Astrocyte (in vitro differentiated cells and primary cell): ENCODE measurements around the gene NHLRC4. TPM values are rescaled to one million over a fixed set of nuclear protein-coding genes. Genes with fewer than 3 reads are reported as not detected.

Experiments
- DNase-seq: peaks from one replicate; pipeline ENCODE4 v3.0.0-alpha.2; 2010; ENCODE audit warnings: low read depth
- FAIRE-seq: peaks from 2 replicates; lab custom pipeline; 2011; peaks lifted over from hg19 to GRCh38; lab: Jason Lieb, UNC
- H2AFZ ChIP-seq: 2 replicates; pipeline ENCODE4 v1.6.0; 2012; ENCODE audit warnings: low read depth, low read length, inconsistent platforms
- H3K27ac ChIP-seq: 2 replicates; pipeline ENCODE4 v1.5.1; 2011; ENCODE audit warnings: low read depth, low read length, inconsistent platforms
- H3K27me3 ChIP-seq: 2 replicates; pipeline ENCODE4 v1.6.0; 2011; ENCODE audit warnings: low read length, inconsistent platforms; ENCODE audit not compliant: insufficient read depth
- H3K36me3 ChIP-seq: 2 replicates; pipeline ENCODE4 v1.5.1; 2011; ENCODE audit warnings: low read length, inconsistent platforms; ENCODE audit not compliant: insufficient read depth
- H3K4me1 ChIP-seq: 2 replicates; pipeline ENCODE4 v1.5.1; 2011; ENCODE audit warnings: low read length, inconsistent platforms; ENCODE audit not compliant: insufficient read depth
- H3K4me2 ChIP-seq: 2 replicates; pipeline ENCODE4 v1.6.0; 2012; ENCODE audit warnings: low read length, inconsistent platforms
- H3K4me3 ChIP-seq: 2 replicates; pipeline ENCODE4 v1.5.1; 2011; ENCODE audit warnings: low read depth, mild to moderate bottlenecking, low read length, inconsistent platforms; ENCODE audit not compliant: insufficient read depth
- H3K79me2 ChIP-seq: 2 replicates; pipeline ENCODE4 v1.6.0; 2012; ENCODE audit warnings: mild to moderate bottlenecking, low read length, inconsistent platforms; ENCODE audit not compliant: insufficient read depth
- H3K9ac ChIP-seq: 2 replicates; pipeline ENCODE4 v1.6.0; 2012; ENCODE audit warnings: mild to moderate bottlenecking, low read length, inconsistent platforms
- H3K9me3 ChIP-seq: 2 replicates; pipeline ENCODE4 v1.5.1; 2012; ENCODE audit warnings: low read depth, mild to moderate bottlenecking, low read length, inconsistent platforms; ENCODE audit not compliant: insufficient read depth
- H4K20me1 ChIP-seq: 2 replicates; pipeline ENCODE4 v1.6.0; 2012; ENCODE audit warnings: low read length, inconsistent platforms; ENCODE audit not compliant: insufficient read depth
- H3K27ac Mint-ChIP-seq: one replicate; pipeline ENCODE4 v1.8.0; 2021; ENCODE audit warnings: mild to moderate bottlenecking, mixed read lengths; ENCODE audit not compliant: unreplicated experiment
- H3K27me3 Mint-ChIP-seq: one replicate; pipeline ENCODE4 v1.8.0; 2021; ENCODE audit warnings: low read depth, mixed read lengths; ENCODE audit not compliant: unreplicated experiment
- H3K36me3 Mint-ChIP-seq: one replicate; pipeline ENCODE4 v1.8.0; 2021; ENCODE audit warnings: low read depth, mixed read lengths; ENCODE audit not compliant: unreplicated experiment
- H3K4me1 Mint-ChIP-seq: one replicate; pipeline ENCODE4 v1.8.0; 2021; ENCODE audit warnings: low read depth, mixed read lengths; ENCODE audit not compliant: unreplicated experiment
- H3K4me3 Mint-ChIP-seq: one replicate; pipeline ENCODE4 v1.8.0; 2021; ENCODE audit warnings: mild to moderate bottlenecking, moderate library complexity, mixed read lengths; ENCODE audit not compliant: unreplicated experiment
- H3K9me3 Mint-ChIP-seq: one replicate; pipeline ENCODE4 v1.8.0; 2021; ENCODE audit warnings: mild to moderate bottlenecking, mixed read lengths; ENCODE audit not compliant: unreplicated experiment
- CTCF ChIP-seq: IDR thresholded peaks from 2 replicates; pipeline ENCODE4 v1.5.1; 2011; ENCODE audit warnings: low read depth, mild to moderate bottlenecking, inconsistent platforms, low read length, moderate library complexity; ENCODE audit not compliant: insufficient read depth
- EZH2 ChIP-seq: IDR thresholded peaks from 2 replicates; pipeline ENCODE4 v1.6.1; 2012; ENCODE audit warnings: mild to moderate bottlenecking, low read length, inconsistent platforms; ENCODE audit not compliant: insufficient read depth
- microRNA-seq: library from miRNA; unstranded; fragments of <30 nt; microRNA quantifications from one replicate; pipeline ENCODE4 v1.2.0, GENCODE V29; 2020
- total RNA-seq: library from RNA; stranded (reverse); gene quantifications from 2 replicates; pipeline ENCODE4 v1.2.1, GENCODE V29; 2021

NHLRC4 gene
- total RNA-seq, 1 donor from 2014 or later = 0.73 TPM

GRCh38 chr16:616733-617586 lies 50.2 kb downstream of the NHLRC4 start:
- Histone ChIP-seq H2AFZ (no peak overlapping the region), H3K9ac (no peak overlapping the region), H3K4me2 (no peak overlapping the region), H3K79me2 (no peaks in the 10 kb centered on the region), H3K36me3 (no peaks in the 10 kb centered on the region), H3K4me1 (peaks cover 7% of the 10 kb centered on the region), H3K9me3 (no peaks in the 10 kb centered on the region), H4K20me1 (peaks cover 38% of the 10 kb centered on the region), H3K27ac (no peak overlapping the region), H3K27me3 (no peaks in the 10 kb centered on the region), H3K4me3 (no peak overlapping the region)
- Mint-ChIP-seq H3K27me3 (no peaks in the 10 kb centered on the region), H3K27ac (no peak overlapping the region), H3K4me3 (no peak overlapping the region), H3K36me3 (peaks cover 15% of the 10 kb centered on the region), H3K4me1 (no peaks in the 10 kb centered on the region), H3K9me3 (no peaks in the 10 kb centered on the region)
- no peak for FAIRE-seq
- DNase-seq = no peak
- TF ChIP-seq CTCF (no peak), EZH2 (no peak)

- H3K27me3 ChIP-seq = no peaks in the 10 kb centered on the region
- no peak overlapping the region for H3K9ac ChIP-seq
- Mint-ChIP-seq H3K4me1 (no peaks in the 10 kb centered on the region), H3K27me3 (no peaks in the 10 kb centered on the region), H3K36me3 (peaks cover 15% of the 10 kb centered on the region), H3K9me3 (no peaks in the 10 kb centered on the region), H3K4me3 (no peak overlapping the region), H3K27ac (no peak overlapping the region)
- no peak overlapping the region for H2AFZ ChIP-seq
- peaks cover 15% of the 10 kb centered on the region for H3K4me1 ChIP-seq
- H3K9me3 ChIP-seq = no peaks in the 10 kb centered on the region
- H3K79me2 ChIP-seq = peaks cover 2% of the 10 kb centered on the region
- no peak overlapping the region for H3K4me2 ChIP-seq
- H3K27ac ChIP-seq = no peak overlapping the region
- H4K20me1 ChIP-seq = peaks cover 40% of the 10 kb centered on the region
- no peak for DNase-seq
- no peak for FAIRE-seq
- TF ChIP-seq EZH2 (no peak), CTCF (no peak)
- no peak overlapping the region for H3K4me3 ChIP-seq
- no peaks in the 10 kb centered on the region for H3K36me3 ChIP-seq
Observed at GRCh38 chr16:617855-618254, 51.0 kb downstream of the NHLRC4 start.

Small RNAs within 50 kb of the gene (microRNA-seq; reads per million reads assigned to microRNA genes)
- gene MIR3176 (43.8 reads per million, percentile 56 among the genes with 10 or more reads in this experiment), gene MIR5587 (2.5 reads per million)

Other genes with a start within 250 kb of the NHLRC4 start
- 27.0 and 28.8 TPM in 2 replicates for gene AXIN1, start 214.3 kb upstream of the NHLRC4 start, total RNA-seq
- 89.2 and 95.8 TPM in 2 replicates for gene MRPL28, start 196.5 kb upstream of the NHLRC4 start, total RNA-seq
- gene PGAP6, start 185.0 kb upstream of the NHLRC4 start, total RNA-seq = 80.5 and 86.3 TPM in 2 replicates
- 268 and 275 TPM in 2 replicates for gene NME4, start 169.8 kb upstream of the NHLRC4 start, total RNA-seq
- gene DECR2, start 165.1 kb upstream of the NHLRC4 start, total RNA-seq = 13.4 and 17.4 TPM in 2 replicates
- 21.0 and 21.2 TPM in 2 replicates for gene RAB11FIP3, start 141.4 kb upstream of the NHLRC4 start, total RNA-seq
- 33.6 and 38.7 TPM in 2 replicates for gene CAPN15, start 39.3 kb upstream of the NHLRC4 start, total RNA-seq
- gene PRR35, start 6.6 kb upstream of the NHLRC4 start, total RNA-seq = 0.09 TPM in 1 of 2 replicates, not detected in the other
- gene PIGQ, start 3.0 kb downstream of the NHLRC4 start, total RNA-seq = 22.2 and 22.4 TPM in 2 replicates
- gene RAB40C, start 23.1 kb downstream of the NHLRC4 start, total RNA-seq = 12.6 and 13.0 TPM in 2 replicates
- gene WFIKKN1, start 64.0 kb downstream of the NHLRC4 start, total RNA-seq = 0.43 and 0.89 TPM in 2 replicates
- 56.4 and 59.6 TPM in 2 replicates for gene METTL26, start 69.3 kb downstream of the NHLRC4 start, total RNA-seq
- 20.9 and 23.7 TPM in 2 replicates for gene MCRIP2, start 74.8 kb downstream of the NHLRC4 start, total RNA-seq
- gene WDR90, start 82.4 kb downstream of the NHLRC4 start, total RNA-seq = 16.1 and 21.2 TPM in 2 replicates
- gene RHOT2, start 101.1 kb downstream of the NHLRC4 start, total RNA-seq = 87.3 and 93.2 TPM in 2 replicates
- 4.0 and 4.9 TPM in 2 replicates for gene RHBDL1, start 108.7 kb downstream of the NHLRC4 start, total RNA-seq
- gene STUB1, start 113.4 kb downstream of the NHLRC4 start, total RNA-seq = 138 and 140 TPM in 2 replicates
- gene JMJD8, start 117.3 kb downstream of the NHLRC4 start, total RNA-seq = 24.6 and 26.8 TPM in 2 replicates
- gene WDR24, start 123.4 kb downstream of the NHLRC4 start, total RNA-seq = 8.2 and 9.5 TPM in 2 replicates
- gene FBXL16, start 138.8 kb downstream of the NHLRC4 start, total RNA-seq = 3.7 and 5.2 TPM in 2 replicates
- 30.1 and 31.5 TPM in 2 replicates for gene METRN, start 148.1 kb downstream of the NHLRC4 start, total RNA-seq
- gene ANTKMT, start 154.1 kb downstream of the NHLRC4 start, total RNA-seq = 22.6 and 26.6 TPM in 2 replicates
- gene CCDC78, start 159.4 kb downstream of the NHLRC4 start, total RNA-seq = 2.1 and 4.7 TPM in 2 replicates
- 15.5 and 17.6 TPM in 2 replicates for gene HAGHL, start 160.1 kb downstream of the NHLRC4 start, total RNA-seq
- gene CIAO3, start 174.0 kb downstream of the NHLRC4 start, total RNA-seq = 18.5 and 19.6 TPM in 2 replicates
- not detected in 2 replicates for gene MSLN, start 193.7 kb downstream of the NHLRC4 start, total RNA-seq
- gene RPUSD1, start 221.4 kb downstream of the NHLRC4 start, total RNA-seq = 27.5 and 28.8 TPM in 2 replicates
- 9.8 and 14.8 TPM in 2 replicates for gene CHTF18, start 221.6 kb downstream of the NHLRC4 start, total RNA-seq
- gene GNG13, start 233.7 kb downstream of the NHLRC4 start, total RNA-seq = not detected in 2 replicates